Measurements from ENCODE around the gene C16orf96.

Gene C16orf96

GRCh38 chr16:4608704-4608980, 52.5 kb downstream of the C16orf96 start:
- H3K4me1 Mint-ChIP-seq, result peaks cover 2% of the 10 kb centered on the region
- H3K27ac Mint-ChIP-seq, result no peak overlapping the region
- DNase-seq (ENCODE audit: low spot score in 2 of 2), result no peak
- no peaks in the 10 kb centered on the region for H3K27me3 Mint-ChIP-seq
- H3K36me3 Mint-ChIP-seq, result peaks cover 4% of the 10 kb centered on the region
- no peak for ATAC-seq (ENCODE audit: low read depth)
- H3K9me3 Mint-ChIP-seq, result no peaks in the 10 kb centered on the region
- no peak overlapping the region for H3K4me3 Mint-ChIP-seq

GRCh38 chr16:4609200-4610010, 53.3 kb downstream of the C16orf96 start:
- peaks cover 4% of the 10 kb centered on the region for H3K36me3 Mint-ChIP-seq
- H3K27me3 Mint-ChIP-seq, result no peaks in the 10 kb centered on the region
- DNase-seq (ENCODE audit: low spot score in 2 of 2) (no peak), ATAC-seq (ENCODE audit: low read depth) (no peak)
- H3K9me3 Mint-ChIP-seq, result no peaks in the 10 kb centered on the region
- H3K4me1 Mint-ChIP-seq, result peaks cover 2% of the 10 kb centered on the region
- H3K4me3 Mint-ChIP-seq, result no peak overlapping the region
- H3K27ac Mint-ChIP-seq, result no peak overlapping the region

GRCh38 chr16:4610011-4611005, 54.2 kb downstream of the C16orf96 start:
- Mint-ChIP-seq H3K36me3 (peaks cover 5% of the 10 kb centered on the region), H3K9me3 (no peaks in the 10 kb centered on the region), H3K27me3 (no peaks in the 10 kb centered on the region), H3K27ac (no peak overlapping the region), H3K4me3 (no peak overlapping the region), H3K4me1 (peaks cover 4% of the 10 kb centered on the region)
- ATAC-seq (ENCODE audit: low read depth) (no peak), DNase-seq (ENCODE audit: low spot score in 2 of 2) (no peak)

- Mint-ChIP-seq H3K9me3 (no peaks in the 10 kb centered on the region), H3K27ac (no peak overlapping the region), H3K4me3 (peak overlapping the region; percentile 4), H3K27me3 (no peaks in the 10 kb centered on the region), H3K4me1 (peaks cover 10% of the 10 kb centered on the region), H3K36me3 (peaks cover 5% of the 10 kb centered on the region)
- ATAC-seq (ENCODE audit: low read depth) (no peak), DNase-seq (ENCODE audit: low spot score in 2 of 2) (no peak)
Observed at GRCh38 chr16:4611337-4612021, 55.3 kb downstream of the C16orf96 start.

GRCh38 chr16:4612474-4612931, 56.4 kb downstream of the C16orf96 start:
- peaks cover 12% of the 10 kb centered on the region for H3K4me1 Mint-ChIP-seq
- DNase-seq (ENCODE audit: low spot score in 2 of 2) (no peak), ATAC-seq (ENCODE audit: low read depth) (no peak)
- no peak overlapping the region for H3K27ac Mint-ChIP-seq
- no peak overlapping the region for H3K4me3 Mint-ChIP-seq
- H3K27me3 Mint-ChIP-seq, result no peaks in the 10 kb centered on the region
- H3K9me3 Mint-ChIP-seq, result no peaks in the 10 kb centered on the region
- peaks cover 5% of the 10 kb centered on the region for H3K36me3 Mint-ChIP-seq

GRCh38 chr16:4612977-4613635, 57.0 kb downstream of the C16orf96 start:
- Mint-ChIP-seq H3K4me1 (peaks cover 12% of the 10 kb centered on the region), H3K27me3 (no peaks in the 10 kb centered on the region), H3K27ac (no peak overlapping the region)

GRCh38 chr16:4613636-4614570, 57.8 kb downstream of the C16orf96 start:
- H3K4me3 Mint-ChIP-seq, result peak overlapping the region; percentile 71
- ATAC-seq (ENCODE audit: low read depth) (no peak), DNase-seq (ENCODE audit: low spot score in 2 of 2) (peak in 1 of 2 donors; percentile 26)
- H3K27ac Mint-ChIP-seq, result peak overlapping the region; percentile 96
- H3K9me3 Mint-ChIP-seq, result no peaks in the 10 kb centered on the region
- H3K4me1 Mint-ChIP-seq, result peaks cover 12% of the 10 kb centered on the region
- no peaks in the 10 kb centered on the region for H3K27me3 Mint-ChIP-seq
- H3K36me3 Mint-ChIP-seq, result peaks cover 3% of the 10 kb centered on the region

More at GRCh38 chr16:4612977-4613635, 57.0 kb downstream of the C16orf96 start:
- no peaks in the 10 kb centered on the region for H3K9me3 Mint-ChIP-seq
- no peak for DNase-seq (ENCODE audit: low spot score in 2 of 2)
- H3K36me3 Mint-ChIP-seq, result peaks cover 5% of the 10 kb centered on the region
- no peak for ATAC-seq (ENCODE audit: low read depth)
- H3K4me3 Mint-ChIP-seq, result peak overlapping the region; percentile 71

- ATAC-seq (ENCODE audit: low read depth) (peak; percentile 57), DNase-seq (ENCODE audit: low spot score in 2 of 2) (peak; percentile 76 to 82)
- Mint-ChIP-seq H3K9me3 (no peaks in the 10 kb centered on the region), H3K4me3 (peak within 1 kb of the TSS; percentile 98), H3K4me1 (peaks cover 12% of the 10 kb centered on the region), H3K27me3 (no peaks in the 10 kb centered on the region), H3K36me3 (peaks cover 3% of the 10 kb centered on the region), H3K27ac (peak within 1 kb of the TSS; percentile 96)
Observed at GRCh38 chr16:4614571-4615383, 58.6 kb downstream of the C16orf96 start, which contains the start of gene UBALD1. Gene UBALD1 (minus strand): TSS chr16:4614888. CDS start chr16:4614797, 91 bp downstream.

- peak in 1 of 2 donors; percentile 44 for DNase-seq (ENCODE audit: low spot score in 2 of 2)
- peaks cover 12% of the 10 kb centered on the region for H3K4me1 Mint-ChIP-seq
- peak; percentile 8 for ATAC-seq (ENCODE audit: low read depth)
- peak overlapping the region; percentile 98 for H3K4me3 Mint-ChIP-seq
- peak overlapping the region; percentile 96 for H3K27ac Mint-ChIP-seq
- H3K9me3 Mint-ChIP-seq, result no peaks in the 10 kb centered on the region
- peaks cover 3% of the 10 kb centered on the region for H3K36me3 Mint-ChIP-seq
- no peaks in the 10 kb centered on the region for H3K27me3 Mint-ChIP-seq
Observed at GRCh38 chr16:4615384-4616046, 59.4 kb downstream of the C16orf96 start.

- peak overlapping the region; percentile 96 for H3K27ac Mint-ChIP-seq
- no peaks in the 10 kb centered on the region for H3K9me3 Mint-ChIP-seq
- H3K4me1 Mint-ChIP-seq, result peaks cover 12% of the 10 kb centered on the region
- ATAC-seq (ENCODE audit: low read depth) (peak; percentile 81), DNase-seq (ENCODE audit: low spot score in 2 of 2) (peak; percentile 90 to 96)
- H3K36me3 Mint-ChIP-seq, result peaks cover 3% of the 10 kb centered on the region
- H3K4me3 Mint-ChIP-seq, result peak overlapping the region; percentile 98
- H3K27me3 Mint-ChIP-seq, result no peaks in the 10 kb centered on the region
Observed at GRCh38 chr16:4616047-4616811, 60.1 kb downstream of the C16orf96 start.

- no peak overlapping the region for H3K4me3 Mint-ChIP-seq
- ATAC-seq (ENCODE audit: low read depth) (no peak), DNase-seq (ENCODE audit: low spot score in 2 of 2) (no peak)
- H3K4me1 Mint-ChIP-seq, result peaks cover 10% of the 10 kb centered on the region
- peaks cover 1% of the 10 kb centered on the region for H3K36me3 Mint-ChIP-seq
- no peak overlapping the region for H3K27ac Mint-ChIP-seq
- no peaks in the 10 kb centered on the region for H3K9me3 Mint-ChIP-seq
- no peaks in the 10 kb centered on the region for H3K27me3 Mint-ChIP-seq
Observed at GRCh38 chr16:4617880-4618279, 61.7 kb downstream of the C16orf96 start.

Measured in memory B cell (primary cell).